WERI-Rb-1 (cell line): ENCODE data around the gene USP31.

Experiments used
- DNase-seq: peaks from one replicate; pipeline ENCODE4 v3.0.0-alpha.2; 2020
- H3K27ac ChIP-seq: fragments of 250-450 bp; sonication (Bioruptor Pico); 2 replicates; pipeline ENCODE4 v1.5.1; 2020; ENCODE audit warnings: mild to moderate bottlenecking, moderate library complexity
- H3K27me3 ChIP-seq: fragments of 250-450 bp; sonication (Bioruptor Pico); 2 replicates; pipeline ENCODE4 v1.5.1; 2021; ENCODE audit warnings: mild to moderate bottlenecking, low read depth, moderate library complexity; ENCODE audit not compliant: insufficient read depth, severe bottlenecking
- H3K36me3 ChIP-seq: fragments of 250-450 bp; sonication (Bioruptor Pico); 2 replicates; pipeline ENCODE4 v1.5.1; 2020; ENCODE audit warnings: mild to moderate bottlenecking, moderate library complexity
- H3K4me3 ChIP-seq: 2 replicates; pipeline ENCODE4 v1.5.1; 2011; ENCODE audit warnings: low read depth, mild to moderate bottlenecking, control low read depth, low read length
- H3K9me3 ChIP-seq: fragments of 250-450 bp; sonication (Bioruptor Pico); 2 replicates; pipeline ENCODE4 v1.5.1; 2021; ENCODE audit warnings: mild to moderate bottlenecking, moderate library complexity; ENCODE audit not compliant: severe bottlenecking
- TF ChIP-seq, protein P1 (sequence below): IDR thresholded peaks from 2 replicates; pipeline ENCODE4 v1.5.1; 2011; ENCODE audit warnings: low read depth, mild to moderate bottlenecking, control low read depth, inconsistent platforms, low read length

Gene USP31

GRCh38 chr16:23149993-23150364, 727 bp upstream of the USP31 start:
- no peak for DNase-seq
- peak overlapping the region; percentile 57 for H3K4me3 ChIP-seq
- H3K9me3 ChIP-seq = no peaks in the 10 kb centered on the region
- H3K27me3 ChIP-seq = no peaks in the 10 kb centered on the region
- peak overlapping the region; percentile 59 for H3K27ac ChIP-seq
- TF ChIP-seq, protein P1, sequence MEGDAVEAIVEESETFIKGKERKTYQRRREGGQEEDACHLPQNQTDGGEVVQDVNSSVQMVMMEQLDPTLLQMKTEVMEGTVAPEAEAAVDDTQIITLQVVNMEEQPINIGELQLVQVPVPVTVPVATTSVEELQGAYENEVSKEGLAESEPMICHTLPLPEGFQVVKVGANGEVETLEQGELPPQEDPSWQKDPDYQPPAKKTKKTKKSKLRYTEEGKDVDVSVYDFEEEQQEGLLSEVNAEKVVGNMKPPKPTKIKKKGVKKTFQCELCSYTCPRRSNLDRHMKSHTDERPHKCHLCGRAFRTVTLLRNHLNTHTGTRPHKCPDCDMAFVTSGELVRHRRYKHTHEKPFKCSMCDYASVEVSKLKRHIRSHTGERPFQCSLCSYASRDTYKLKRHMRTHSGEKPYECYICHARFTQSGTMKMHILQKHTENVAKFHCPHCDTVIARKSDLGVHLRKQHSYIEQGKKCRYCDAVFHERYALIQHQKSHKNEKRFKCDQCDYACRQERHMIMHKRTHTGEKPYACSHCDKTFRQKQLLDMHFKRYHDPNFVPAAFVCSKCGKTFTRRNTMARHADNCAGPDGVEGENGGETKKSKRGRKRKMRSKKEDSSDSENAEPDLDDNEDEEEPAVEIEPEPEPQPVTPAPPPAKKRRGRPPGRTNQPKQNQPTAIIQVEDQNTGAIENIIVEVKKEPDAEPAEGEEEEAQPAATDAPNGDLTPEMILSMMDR = no peak
- peaks cover 7% of the 10 kb centered on the region; the same call in 1 of the 2 replicates for H3K36me3 ChIP-seq

GRCh38 chr16:23148513-23149266, 562 bp downstream of the USP31 start:
- TF ChIP-seq, protein P1 = no peak
- Histone ChIP-seq H3K36me3 (peaks cover 7% of the 10 kb centered on the region), H3K4me3 (peak overlapping the region; percentile 68), H3K27me3 (no peaks in the 10 kb centered on the region), H3K27ac (peak overlapping the region; percentile 82), H3K9me3 (no peaks in the 10 kb centered on the region)
- DNase-seq = peak; percentile 42

GRCh38 chr16:23148166-23148512, 1.1 kb downstream of the USP31 start:
- Histone ChIP-seq H3K27me3 (no peaks in the 10 kb centered on the region), H3K27ac (peak overlapping the region; percentile 82)
- DNase-seq = no peak

GRCh38 chr16:23147666-23148065, 1.6 kb downstream of the USP31 start:
- Histone ChIP-seq H3K9me3 (no peaks in the 10 kb centered on the region), H3K27me3 (no peaks in the 10 kb centered on the region), H3K36me3 (peaks cover 7% of the 10 kb centered on the region), H3K4me3 (no peak overlapping the region; the same call in 1 of the 2 replicates), H3K27ac (no peak overlapping the region)
- TF ChIP-seq, protein P1 = no peak
- DNase-seq = no peak

More at GRCh38 chr16:23148166-23148512, 1.1 kb downstream of the USP31 start:
- TF ChIP-seq, protein P1 = no peak
- Histone ChIP-seq H3K36me3 (peaks cover 7% of the 10 kb centered on the region), H3K4me3 (peak overlapping the region; percentile 68), H3K9me3 (no peaks in the 10 kb centered on the region)

DNA sequence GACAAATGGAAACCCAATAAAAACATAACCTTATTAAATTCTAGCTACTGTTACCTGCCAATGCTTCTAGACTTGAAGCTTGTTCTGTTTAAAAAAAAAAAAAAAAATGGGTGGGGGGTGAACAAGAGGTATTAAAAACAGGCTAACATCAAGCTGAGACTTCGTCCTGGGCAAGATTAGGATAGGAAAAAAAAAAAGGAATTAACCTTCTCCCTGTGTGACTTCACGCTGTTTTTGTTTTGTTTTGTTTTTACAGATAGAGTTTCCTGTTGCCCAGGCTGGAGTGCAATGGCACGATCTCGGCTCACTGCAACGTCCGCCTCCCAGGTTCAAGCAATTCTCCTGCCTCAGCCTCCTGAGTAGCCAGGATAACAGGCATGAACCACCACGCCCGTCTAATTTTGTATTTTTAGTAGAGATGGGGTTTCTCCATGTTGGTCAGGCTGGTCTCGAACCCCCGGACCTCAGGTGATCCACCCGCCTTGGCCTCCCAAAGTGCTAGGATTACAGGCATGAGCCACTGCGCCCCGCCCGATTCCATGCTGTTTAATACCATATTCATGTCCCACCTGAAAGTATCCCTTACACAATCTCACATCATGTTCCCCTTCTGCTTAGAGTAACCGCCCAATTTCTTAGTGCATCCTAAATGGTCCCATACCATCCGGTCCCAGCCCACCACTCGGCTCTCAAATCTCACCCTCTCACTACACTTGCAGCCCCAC, 2.2 kb downstream of the USP31 start:
- H3K27ac ChIP-seq = no peak overlapping the region
- no peak overlapping the region for H3K4me3 ChIP-seq

More for the DNA sequence above, 2.2 kb downstream of the USP31 start:
- Histone ChIP-seq H3K36me3 (peaks cover 7% of the 10 kb centered on the region), H3K9me3 (no peaks in the 10 kb centered on the region), H3K27me3 (no peaks in the 10 kb centered on the region)
- DNase-seq = no peak
- TF ChIP-seq, protein P1 = no peak
